ENCODE measurements around the gene SPINK5. TPM values are rescaled to one million over a fixed set of nuclear protein-coding genes. Genes with fewer than 3 reads are reported as not detected.

Gene SPINK5
- total RNA-seq, 1 experiment from 2014 or later = 6.0 TPM

DNA sequence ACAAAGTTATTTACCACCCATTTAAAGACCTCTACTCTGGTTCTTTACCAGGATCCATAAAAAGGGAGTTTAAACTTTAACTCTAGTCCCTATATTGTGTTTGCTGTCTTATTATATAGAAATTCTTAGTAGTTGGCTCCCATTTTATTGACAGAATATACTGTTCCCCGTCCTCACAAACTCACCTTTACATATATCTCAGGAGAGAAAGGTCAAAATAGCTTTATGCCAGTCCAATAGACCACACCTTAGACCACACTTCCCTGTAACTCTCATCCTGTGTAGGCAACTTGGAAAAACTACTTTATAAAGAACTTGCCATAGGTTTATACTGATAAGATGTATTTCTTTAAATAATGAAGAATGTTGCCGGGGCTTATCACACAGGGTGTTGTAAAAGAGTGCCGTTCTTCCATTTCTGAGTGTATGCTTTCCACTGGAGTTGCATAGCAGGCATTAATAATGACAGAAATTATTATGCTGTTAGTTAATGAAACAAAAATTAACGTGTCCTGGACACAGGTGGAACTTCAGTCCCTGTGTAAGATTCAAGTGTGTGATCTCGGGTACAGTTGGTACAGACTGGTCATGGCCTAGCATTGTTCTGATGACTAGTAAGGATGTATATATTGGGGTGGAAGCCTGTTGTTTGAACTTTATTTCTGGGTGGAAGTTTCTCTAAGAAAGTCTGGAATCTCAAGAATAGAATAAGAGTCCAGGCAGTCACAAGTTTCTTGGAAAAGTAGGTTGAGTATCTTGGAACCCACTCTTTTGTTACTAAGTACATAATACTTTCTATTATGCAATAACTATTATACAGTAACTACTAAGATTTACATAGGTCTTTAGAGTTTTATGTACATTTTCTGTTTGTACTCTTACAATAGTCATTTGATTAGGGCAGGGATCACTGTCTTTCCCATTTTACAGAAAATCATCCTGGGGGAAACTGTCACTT, 71.6 kb downstream of the SPINK5 start:
- Histone ChIP-seq H3K4me1 (ENCODE audit: insufficient read depth, low read length) (no peaks in the 10 kb centered on the region), H3K14ac (ENCODE audit: insufficient read depth, low read length) (no peak overlapping the region), H3K9me3 (ENCODE audit: control insufficient read depth, low read depth, low read length) (no peaks in the 10 kb centered on the region), H3K79me1 (ENCODE audit: insufficient read depth, low read depth, low read length, poor library complexity, severe bottlenecking) (no peaks in the 10 kb centered on the region), H3K23me2 (ENCODE audit: insufficient read length, low read depth, low read length, poor library complexity, severe bottlenecking) (no peaks in the 10 kb centered on the region), H3K79me2 (ENCODE audit: insufficient read depth, low read length) (no peaks in the 10 kb centered on the region), H4K5ac (ENCODE audit: insufficient read length, low read depth, low read length) (no peak overlapping the region), H2AK5ac (ENCODE audit: insufficient read length, low read length) (no peak overlapping the region), H2BK120ac (ENCODE audit: low read depth, low read length, poor library complexity, severe bottlenecking) (no peak overlapping the region), H2BK15ac (ENCODE audit: low read depth, low read length) (no peak overlapping the region), H2BK20ac (ENCODE audit: low read depth, low read length, poor library complexity, severe bottlenecking) (no peak overlapping the region), H2BK5ac (ENCODE audit: insufficient read length, low read length) (no peak overlapping the region), H2AFZ (ENCODE audit: low read length) (no peak overlapping the region), H3K4me2 (ENCODE audit: insufficient read depth, insufficient read length, low read length) (no peak overlapping the region), H3K56ac (ENCODE audit: insufficient read length, low read depth, low read length) (no peak overlapping the region), H4K20me1 (ENCODE audit: control insufficient read depth, insufficient read depth, insufficient read length) (no peaks in the 10 kb centered on the region), H3K27ac (ENCODE audit: insufficient read length, low read depth, low read length) (no peak overlapping the region), H3K27me3 (ENCODE audit: insufficient read depth, low read length) (no peaks in the 10 kb centered on the region), H3K4ac (ENCODE audit: low read depth, low read length) (no peak overlapping the region), H4K91ac (ENCODE audit: insufficient read length, low read depth, low read length) (no peak overlapping the region), H3T11ph (ENCODE audit: low read length) (no peak overlapping the region), H4K8ac (replicated peaks; ENCODE audit: insufficient read length, low read depth, low read length) (no peak overlapping the region), H3K23ac (ENCODE audit: insufficient read length, low read depth, low read length) (no peak overlapping the region), H2BK12ac (ENCODE audit: insufficient read length, low read depth, low read length) (no peak overlapping the region), H3K18ac (ENCODE audit: insufficient read length, low read depth, low read length) (no peak overlapping the region), H3K9ac (ENCODE audit: extremely low read depth, insufficient read length, low read length) (no peak overlapping the region)
- no peak overlapping the region for H3K4me3 Mint-ChIP-seq
- H3K9me3 Mint-ChIP-seq = no peaks in the 10 kb centered on the region
- H3K4me1 Mint-ChIP-seq = no peaks in the 10 kb centered on the region
- H3K27me3 Mint-ChIP-seq (ENCODE audit: low read depth) = no peaks in the 10 kb centered on the region
- whole genome bisulfite sequencing (ENCODE audit: extremely low coverage, insufficient read length, low lambda C conversion rate) = no CpG with 5 or more reads among the region's 5 CpGs
- TF ChIP-seq, protein P1, sequence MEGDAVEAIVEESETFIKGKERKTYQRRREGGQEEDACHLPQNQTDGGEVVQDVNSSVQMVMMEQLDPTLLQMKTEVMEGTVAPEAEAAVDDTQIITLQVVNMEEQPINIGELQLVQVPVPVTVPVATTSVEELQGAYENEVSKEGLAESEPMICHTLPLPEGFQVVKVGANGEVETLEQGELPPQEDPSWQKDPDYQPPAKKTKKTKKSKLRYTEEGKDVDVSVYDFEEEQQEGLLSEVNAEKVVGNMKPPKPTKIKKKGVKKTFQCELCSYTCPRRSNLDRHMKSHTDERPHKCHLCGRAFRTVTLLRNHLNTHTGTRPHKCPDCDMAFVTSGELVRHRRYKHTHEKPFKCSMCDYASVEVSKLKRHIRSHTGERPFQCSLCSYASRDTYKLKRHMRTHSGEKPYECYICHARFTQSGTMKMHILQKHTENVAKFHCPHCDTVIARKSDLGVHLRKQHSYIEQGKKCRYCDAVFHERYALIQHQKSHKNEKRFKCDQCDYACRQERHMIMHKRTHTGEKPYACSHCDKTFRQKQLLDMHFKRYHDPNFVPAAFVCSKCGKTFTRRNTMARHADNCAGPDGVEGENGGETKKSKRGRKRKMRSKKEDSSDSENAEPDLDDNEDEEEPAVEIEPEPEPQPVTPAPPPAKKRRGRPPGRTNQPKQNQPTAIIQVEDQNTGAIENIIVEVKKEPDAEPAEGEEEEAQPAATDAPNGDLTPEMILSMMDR (conservative IDR thresholded peaks at IDR 0.05) = no peak
- DNase-seq = no peak
- no peak overlapping the region for H3K27ac Mint-ChIP-seq
- H3K36me3 Mint-ChIP-seq (ENCODE audit: insufficient read depth in 1 of 3, low read depth in 3 of 3) = peaks cover 0 to 21% (median 0%) of the 10 kb centered on the region in 3 experiments; a peak in 2 of 7 replicates

All from H9 (cell line).